SHP77 treated with DMSO at 0.1 percent for 48 hours (cell line): ENCODE results near the gene SYNPR.

ENCODE experiments used
- DNase-seq: peaks from one replicate; lab custom pipeline; 2025; lab: John Stamatoyannopoulos, UW

The SYNPR gene

DNA sequence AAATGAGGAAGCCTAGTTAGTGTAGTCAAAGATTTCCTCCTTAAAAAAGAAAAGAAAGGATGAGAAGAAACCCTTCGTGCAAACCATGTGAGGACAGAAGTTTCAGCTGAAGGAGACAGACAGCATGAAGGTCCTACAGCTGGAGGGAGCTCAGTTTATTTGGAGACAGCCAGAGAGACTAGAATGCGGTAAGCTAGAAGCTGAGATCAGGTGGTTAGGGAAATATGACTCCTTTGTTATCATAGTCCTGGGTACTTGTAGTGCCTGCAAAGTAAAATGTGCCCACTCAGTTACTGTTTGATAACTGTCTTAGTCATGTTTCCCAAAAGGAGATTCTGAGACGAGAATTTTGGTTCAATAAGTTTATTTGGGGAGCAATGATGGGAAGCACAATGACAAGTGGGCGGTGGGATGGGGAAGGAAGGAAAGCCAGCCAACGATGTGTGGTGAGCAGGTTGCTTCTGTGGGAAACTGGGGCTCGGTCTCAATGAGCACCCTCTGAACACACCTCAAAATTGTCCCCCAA is 195.6 kb downstream of the SYNPR start:
- DNase-seq, result no peak

DNA sequence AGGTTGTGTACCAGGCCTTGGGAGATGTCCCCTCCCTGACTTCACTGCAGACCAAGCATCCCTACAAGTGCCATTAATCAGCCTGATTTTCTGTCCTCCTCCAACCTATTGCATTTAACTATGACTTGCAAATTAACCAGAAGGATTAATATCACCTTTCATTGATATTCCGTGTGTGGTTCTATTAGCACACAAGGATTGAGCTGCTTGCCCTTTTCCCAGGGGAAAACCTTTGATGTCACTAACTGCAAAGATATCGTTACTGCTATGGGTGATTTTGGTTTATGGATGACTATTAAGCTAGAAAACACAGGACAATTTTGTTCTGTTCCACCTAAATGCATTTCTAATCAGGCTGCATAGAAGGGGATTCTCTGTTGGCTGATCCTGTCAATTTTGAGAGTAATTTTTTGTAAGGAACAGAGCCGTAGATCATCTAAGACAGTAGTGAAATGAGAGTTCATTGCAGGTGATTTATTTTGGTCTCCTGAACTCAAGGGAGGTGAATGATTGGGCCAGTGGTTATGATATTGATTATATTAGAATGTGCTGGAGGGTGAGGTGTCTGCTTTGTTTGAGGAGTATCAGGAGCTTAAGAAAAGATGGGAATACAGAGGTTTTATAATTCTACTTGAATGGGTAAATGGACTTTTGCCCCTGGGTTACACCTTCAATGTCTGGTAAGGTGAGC is 196.9 kb downstream of the SYNPR start:
- DNase-seq, result no peak

DNA sequence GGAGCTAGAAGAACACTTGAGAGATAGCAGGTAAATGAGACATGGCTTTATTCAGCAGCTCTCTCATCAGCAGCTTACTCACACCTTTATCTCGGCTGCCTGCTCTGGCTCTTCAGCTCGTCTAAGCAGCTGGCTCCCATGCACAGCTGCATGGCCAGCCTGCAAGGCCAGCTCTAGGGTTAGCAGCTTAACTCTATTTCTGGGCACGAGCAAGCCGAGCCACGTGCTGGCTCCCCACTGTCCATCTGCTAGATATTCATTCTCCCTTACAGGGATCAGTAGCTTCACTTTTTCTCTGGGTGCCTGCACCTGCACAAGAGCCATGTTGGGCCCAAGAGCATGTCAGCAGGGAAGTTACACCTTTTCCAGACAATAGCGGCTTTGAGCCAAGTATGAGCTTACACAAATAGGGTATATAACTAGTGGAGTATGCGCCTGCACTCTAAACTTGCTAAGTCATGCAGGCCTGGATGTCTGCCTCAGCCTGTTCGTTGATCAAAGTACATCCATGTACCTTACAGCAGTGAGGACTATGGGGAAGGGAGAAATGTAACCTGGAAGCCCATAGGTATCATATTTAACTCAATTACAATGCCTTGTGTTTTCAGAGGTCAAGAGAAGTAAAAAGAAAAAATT is 199.5 kb downstream of the SYNPR start:
- no peak for DNase-seq

DNA sequence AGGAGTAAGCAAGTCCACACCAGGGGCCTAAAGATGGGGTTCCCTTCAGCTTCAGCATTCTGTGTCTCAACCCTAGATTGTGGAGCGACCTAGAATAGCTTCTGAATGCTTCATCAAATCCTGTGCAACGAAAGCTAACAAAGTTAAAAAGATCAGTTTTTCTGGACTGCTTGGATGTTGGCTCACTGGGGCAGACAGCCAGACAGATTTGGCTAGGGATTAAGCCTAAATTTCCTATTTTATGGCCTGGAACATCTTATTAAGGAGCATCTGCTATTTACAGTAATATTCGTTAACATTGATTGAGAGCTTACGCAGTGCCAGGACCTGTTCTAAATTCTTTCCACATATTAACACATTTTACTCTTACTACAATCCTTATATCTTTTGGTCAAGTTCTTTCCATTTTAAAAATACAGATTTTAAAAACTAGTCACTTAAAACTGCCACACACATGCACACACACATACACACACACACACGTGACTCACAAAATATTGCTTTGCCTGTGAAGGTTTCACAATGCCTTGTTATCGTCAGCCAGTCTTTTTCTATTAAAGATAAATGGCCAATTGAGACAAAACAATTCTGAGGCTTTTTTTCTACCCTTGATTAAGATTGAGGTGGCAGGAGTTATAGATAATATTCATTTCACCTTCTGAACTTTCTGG is 201.0 kb downstream of the SYNPR start:
- DNase-seq, result no peak

DNA sequence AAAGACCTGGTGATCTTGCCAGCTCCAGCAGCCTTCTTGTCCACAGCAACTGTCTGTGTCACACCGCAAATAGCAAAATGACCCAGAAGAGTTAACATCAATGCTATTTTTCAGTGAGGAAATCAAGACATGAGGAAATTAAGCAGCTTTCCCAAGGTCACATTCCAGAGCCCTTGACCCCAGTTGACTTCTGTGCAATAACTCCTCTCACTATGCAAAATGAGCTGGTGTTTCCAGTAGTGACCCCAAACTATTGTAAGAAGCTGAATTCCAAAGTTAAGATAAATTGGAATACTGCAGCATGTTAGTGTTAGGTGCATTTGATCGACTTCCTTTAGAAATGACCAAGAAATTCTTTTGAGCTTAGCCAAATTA is 201.5 kb downstream of the SYNPR start:
- DNase-seq, result no peak

DNA sequence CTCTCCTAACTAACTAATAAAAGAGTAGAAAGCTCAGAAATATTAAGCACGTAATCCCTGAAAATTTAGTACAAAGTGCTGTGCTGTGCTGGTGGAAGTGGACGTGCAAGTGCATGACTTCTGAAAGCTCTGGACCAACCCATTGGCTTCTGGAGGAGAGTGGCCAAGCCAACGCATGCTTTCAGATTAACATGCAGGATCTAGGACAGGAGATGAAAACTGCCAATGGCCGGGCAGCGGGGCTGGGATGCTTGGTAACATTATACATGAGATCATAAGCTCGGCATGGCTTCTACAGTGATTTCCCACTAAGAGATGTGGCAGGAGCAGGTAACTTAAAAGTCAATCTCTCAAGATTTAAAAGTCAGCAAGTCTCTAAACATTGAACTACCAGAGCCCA is 203.5 kb downstream of the SYNPR start:
- no peak for DNase-seq

DNA sequence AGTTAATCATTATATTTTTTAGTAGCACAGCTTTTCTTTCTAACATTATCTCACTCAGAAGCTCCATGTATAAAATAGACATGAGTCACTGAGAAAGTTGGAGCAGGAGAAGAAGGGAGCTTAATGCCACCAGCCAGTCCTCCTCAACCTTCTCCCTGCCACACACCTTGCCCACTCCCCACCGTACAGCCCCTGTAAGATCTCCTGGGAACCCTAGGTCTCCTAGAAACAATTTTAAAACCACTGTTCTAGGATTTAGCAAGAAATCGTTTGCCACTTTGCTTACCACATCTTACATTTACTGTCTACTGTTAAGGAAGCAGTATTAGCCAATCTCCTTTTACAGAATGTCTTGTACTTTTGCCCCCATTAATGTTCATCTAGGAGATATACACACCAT is 204.2 kb downstream of the SYNPR start:
- no peak for DNase-seq

DNA sequence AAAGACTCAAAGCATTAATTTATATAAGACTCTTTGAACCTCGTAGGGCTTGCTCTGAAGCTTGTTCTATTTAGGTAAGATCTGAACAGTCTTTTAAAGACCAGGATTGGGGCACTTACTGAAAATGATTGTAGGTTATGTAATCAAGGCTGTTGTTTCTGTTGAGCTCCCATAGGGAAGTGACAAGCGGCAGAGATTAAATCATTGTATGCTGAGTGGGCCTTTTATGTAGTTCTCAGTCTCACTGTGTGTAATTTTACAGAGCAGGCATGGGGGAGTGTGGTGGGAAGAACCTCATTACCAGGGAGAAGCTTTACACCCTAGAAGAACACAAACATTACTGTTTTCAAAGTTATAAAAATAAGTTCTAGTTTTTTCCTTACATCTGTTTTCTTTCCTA is 214.4 kb downstream of the SYNPR start:
- no peak for DNase-seq

DNA sequence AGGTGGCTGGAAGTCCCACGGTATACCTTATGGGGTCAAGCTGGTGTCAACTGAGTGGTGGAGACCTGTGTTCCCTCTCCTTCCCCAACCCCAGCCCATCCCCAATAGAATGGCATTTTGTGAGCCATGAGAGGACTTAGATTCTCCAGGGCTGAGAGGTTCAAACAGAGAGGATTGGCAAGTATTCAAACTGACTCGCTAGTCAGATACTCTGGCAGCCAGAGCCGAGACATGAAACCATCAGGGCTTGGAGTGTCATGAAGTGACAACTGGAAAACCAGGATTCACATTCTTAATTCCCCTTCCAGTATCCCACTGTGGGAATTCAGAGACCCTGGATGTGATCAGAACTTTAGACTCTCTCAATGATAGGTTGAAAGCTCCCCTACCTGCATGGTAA is 215.0 kb downstream of the SYNPR start:
- DNase-seq, result no peak

DNA sequence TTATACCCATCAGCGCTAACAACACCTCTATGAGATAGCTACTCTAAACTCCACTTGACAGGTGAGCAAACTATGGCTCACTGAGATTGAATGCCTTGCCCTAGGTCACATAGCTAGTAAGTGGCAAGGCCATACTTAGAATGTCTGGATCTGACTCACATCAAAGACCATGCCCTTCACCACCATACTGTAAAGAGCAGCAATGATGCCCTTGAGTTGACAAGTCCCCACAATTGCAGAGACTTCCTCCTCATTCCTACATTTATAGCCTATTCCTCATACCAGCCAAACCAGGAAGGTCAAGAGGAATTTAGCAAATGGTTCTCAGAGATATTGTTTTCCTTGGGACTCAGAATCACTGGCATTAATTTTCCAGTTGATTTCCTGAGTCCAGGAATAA is 216.5 kb downstream of the SYNPR start:
- DNase-seq, result no peak

DNA sequence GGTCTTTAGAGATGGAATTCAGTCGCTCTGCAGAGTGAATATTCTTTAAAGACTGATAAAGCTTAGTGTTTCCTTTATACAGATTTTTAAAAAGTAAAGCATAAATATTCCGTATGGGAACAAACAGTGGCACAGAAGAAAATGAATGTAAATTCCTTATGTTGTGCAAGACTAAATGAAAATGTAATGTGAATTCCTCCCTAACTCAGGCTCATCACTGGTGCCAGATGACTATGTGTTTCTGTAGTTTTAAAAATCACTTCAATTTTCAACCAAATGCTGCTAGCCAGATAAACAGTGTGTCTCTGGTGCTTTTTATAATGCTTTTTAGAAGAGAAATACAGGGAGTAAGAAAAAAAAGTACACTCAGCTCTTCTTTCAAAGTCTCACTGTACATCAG is 219.5 kb downstream of the SYNPR start:
- no peak for DNase-seq

DNA sequence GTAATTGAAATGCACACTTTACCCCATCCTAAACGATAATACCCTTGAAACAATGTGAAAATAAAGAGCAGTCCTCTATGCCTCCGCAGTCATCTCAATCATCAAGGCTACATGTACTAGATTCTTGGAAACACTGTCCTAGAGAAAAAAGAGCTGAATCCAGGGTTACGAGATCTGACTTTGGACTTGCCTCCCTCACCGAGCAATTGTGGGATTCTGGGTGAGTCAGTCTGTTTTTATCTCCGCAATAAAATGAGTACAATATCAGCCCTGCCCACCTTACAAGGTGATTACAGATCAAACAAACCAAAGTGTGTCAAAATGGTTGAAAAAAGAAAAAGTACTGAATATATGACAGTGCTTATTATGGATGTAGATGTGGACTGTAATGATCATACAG is 222.1 kb downstream of the SYNPR start:
- no peak for DNase-seq

DNA sequence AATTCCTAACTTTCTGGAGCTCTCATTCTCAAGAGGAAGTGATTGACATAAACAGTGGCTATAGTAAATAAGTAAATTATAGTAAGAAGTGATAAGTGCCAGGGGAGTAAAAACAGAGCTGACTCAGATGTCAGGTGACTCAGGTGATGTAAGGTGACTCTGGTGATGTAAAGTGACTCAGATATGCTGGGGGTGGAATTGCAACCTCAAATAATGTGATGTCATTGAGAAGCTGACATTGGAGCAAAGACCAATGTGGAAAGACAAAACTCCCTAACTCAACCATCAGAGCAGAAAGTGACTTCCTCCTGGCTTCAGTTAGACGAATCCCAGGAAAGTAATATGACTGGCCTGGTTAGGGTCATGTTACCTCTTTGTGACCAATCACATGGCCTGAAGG is 230.2 kb downstream of the SYNPR start:
- no peak for DNase-seq

DNA sequence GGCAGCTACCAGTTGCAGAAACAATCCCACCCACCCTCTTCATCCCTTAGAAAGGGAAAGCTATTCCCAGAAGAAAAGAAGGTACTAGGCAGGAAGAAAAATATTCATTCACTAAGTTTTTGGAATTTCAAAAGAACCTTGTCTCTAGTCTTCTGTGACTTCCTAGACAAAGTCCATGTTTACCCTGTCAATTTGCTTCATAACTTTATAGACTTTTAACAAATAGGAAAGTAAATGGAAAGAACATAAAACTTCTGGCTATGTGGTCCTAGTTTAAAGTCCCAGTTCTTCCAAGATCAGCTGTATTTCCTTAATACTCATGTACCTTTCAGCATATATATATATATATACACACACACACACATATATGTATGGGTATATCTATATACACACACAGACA is 230.7 kb downstream of the SYNPR start:
- DNase-seq, result no peak

DNA sequence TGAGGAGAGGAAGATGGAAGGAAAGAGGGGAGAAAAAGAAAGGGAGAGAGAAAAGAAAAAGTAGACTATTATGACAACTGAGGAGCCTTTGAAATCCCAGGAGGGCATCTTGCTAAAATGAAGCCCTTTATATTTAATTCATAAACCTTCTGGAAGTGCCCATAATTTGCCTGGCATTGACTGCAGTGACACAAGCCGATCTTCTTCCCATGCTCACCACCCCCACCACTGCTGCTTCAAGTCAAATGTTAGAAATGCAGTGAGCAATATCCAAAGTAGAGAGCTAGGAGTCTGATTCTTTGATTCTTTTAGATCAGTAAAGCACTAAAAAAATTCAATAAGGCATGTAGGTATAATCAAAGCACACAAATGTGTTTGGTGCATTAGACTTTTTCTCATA is 235.7 kb downstream of the SYNPR start:
- DNase-seq, result no peak

DNA sequence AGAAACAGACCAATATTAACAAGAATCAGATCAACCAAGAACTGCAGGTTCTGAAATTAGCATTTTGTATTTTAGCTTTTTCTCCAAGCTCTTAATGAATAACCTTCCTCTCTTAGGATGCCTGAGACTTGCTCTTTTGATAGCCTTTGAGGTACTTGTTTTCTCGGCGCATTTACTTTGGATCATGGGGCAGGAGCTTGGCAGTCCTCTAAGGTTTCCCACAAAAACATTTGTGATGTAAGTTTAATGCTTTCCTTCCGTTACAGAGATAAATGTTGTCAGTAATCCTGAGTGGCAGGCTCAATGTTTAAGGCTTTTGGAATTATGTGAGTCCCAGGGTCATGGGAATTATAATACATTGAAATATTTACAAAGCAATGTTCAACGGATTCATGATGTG is 236.6 kb downstream of the SYNPR start:
- DNase-seq, result no peak

DNA sequence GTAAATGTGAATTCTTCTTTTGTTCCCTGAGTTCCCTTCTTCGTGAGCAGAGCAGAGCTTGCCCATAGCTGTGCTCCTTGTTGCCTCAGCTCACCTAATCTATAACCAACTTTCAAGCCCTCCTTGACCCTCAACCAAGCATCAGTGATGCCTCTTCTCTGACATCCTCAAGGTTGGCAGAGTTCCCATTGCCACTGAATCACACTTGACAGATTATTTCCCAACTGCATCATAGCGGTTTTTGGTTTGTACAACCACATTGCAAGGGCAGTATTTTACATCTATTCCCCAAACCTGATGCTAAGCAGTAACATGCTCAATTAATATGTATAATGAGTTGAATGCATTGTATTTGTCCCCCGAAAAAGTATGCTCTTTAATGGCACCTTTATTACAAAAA is 241.3 kb downstream of the SYNPR start:
- no peak for DNase-seq

DNA sequence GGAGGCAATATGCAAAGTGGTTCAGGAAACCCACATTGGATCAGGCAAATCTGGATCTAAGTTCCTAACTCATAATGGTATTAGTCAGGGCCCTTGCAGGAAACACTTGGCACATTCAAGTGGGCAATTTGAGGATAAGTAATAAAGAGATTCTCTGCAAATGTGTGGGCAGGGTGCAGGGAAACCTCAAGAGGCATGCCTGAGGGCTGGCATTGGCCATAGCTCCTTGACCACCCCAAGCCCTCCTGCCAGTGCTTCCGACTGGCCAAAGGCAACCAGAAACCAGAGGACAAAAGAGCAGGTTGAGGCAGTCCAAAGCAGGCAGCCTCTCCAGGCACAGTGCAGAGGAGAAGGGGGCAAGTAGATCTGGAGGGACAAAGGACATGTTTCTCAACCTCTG is 243.5 kb downstream of the SYNPR start:
- DNase-seq, result no peak

DNA sequence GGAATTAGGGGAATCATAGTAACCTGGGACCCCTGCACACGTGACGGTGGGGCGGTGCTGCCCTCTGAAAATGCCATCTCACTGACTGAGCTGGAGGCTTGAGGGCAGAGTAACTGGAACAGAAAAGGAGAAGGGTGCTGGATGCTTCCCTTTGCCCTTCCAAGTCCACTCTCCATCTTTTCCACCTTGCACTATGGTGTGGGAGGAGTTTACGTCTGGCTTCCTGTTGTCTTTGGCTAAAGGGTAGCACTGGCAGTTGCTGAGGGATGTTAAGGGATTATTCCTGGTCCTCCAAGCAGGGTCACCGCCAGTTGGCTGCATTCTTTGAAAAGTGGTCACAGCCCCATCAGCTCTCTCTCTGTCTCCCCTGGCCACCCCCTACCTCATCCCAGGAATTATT is 245.0 kb downstream of the SYNPR start:
- DNase-seq, result no peak

DNA sequence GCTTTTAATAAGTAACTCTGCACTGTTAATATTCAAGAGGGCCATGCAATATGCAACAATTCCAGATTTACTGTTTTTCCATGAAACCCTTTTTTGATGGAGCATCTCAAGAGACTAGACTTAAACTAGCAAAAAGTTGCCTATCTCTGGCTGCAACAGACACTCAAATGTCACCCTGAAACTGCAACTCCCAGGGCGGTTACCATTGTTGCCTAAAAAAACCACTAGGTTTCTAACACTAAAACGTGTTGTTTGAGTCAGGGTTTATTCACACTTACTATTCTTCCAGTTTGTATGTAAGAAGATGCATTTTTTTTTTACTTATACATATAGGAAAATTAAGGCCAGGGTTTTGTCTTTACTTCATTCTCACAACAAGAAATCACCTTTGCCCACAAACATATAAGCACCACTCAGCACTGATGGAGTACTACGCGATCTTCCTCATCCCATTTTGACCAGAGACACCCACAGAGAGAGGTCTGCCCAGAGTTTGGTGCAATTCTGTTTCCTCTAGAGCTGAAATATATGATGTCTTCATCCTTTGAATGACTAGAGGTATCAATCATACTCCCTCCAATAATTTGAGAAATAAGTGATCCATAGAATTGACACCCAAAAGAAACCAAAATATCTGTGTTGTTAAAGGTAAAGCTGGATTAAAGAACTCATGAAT is 250.4 kb downstream of the SYNPR start:
- DNase-seq, result no peak

DNA sequence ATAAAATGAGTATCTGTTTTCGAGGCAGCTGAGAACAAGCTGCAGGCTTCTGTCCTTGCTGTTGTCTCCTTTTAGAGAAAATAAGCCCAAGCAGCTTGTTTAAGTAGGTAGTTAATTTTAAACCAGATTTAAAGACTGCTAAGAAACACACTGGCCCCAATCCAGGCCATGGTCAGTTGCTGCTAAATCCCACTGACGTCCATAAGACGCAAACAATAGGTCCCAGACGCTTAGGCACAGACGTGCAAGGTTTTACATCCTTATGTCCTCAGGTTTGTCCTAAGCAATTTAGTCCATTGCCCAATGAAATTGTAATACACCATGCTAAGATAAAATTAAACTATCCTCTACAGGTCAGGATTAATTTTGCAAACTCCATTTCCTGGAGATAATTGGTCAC is 254.4 kb downstream of the SYNPR start:
- DNase-seq, result no peak

DNA sequence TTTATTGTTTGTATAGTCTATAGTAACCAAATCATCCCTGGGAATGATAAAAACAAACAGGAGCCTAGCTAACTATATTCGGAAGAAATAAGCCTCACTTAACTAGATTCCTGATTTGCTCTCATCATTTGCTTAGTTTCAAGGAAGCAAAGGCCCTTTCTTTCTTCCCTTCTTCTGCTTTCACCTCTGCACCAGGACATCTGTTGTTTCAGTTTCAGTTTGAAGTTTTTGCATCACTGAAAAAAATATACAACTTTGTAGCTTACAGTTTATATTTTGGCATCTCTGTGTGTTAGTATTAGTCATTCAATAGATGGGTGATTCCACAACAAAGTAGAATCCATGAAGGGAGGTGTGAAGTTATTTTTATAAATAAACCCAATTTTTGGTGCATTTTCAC is 260.8 kb downstream of the SYNPR start:
- DNase-seq, result no peak

DNA sequence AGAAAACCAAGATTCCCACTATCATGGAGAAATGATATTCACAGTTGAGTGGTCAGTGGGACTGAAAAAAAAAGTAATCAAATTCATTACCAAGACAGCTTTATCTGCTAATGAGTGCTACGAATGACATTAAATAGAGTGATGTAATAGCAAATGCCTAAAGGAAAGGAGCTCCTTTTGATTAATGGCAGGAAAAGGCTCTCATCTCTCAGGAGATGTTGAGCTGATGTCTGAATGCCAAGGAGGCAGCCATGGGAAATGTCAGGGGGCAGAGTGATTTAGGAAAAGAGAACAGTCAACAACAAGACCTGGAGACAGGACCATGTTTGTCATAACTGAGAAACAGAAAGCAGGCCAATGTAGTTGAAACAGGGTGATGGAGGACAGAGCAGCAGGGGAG is 277.7 kb downstream of the SYNPR start:
- no peak for DNase-seq
